PFSK-1 (cell line): ENCODE results near the gene CISH.

Experiments used
- FOXP2 ChIP-seq: optimal IDR thresholded peaks from 2 replicates; pipeline ENCODE3; 2011; ENCODE audit warnings: borderline replicate concordance, control low read depth, inconsistent platforms; ENCODE audit not compliant: insufficient read depth; ENCODE audit errors: extremely low read length, extremely low read depth
- POLR2AphosphoS5 ChIP-seq: IDR thresholded peaks from 2 replicates; pipeline ENCODE4 v1.6.1; 2012; ENCODE audit warnings: low read depth, mild to moderate bottlenecking, control low read depth, low read length, moderate library complexity
- SIN3A ChIP-seq: IDR thresholded peaks from 2 replicates; pipeline ENCODE4 v1.6.1; 2012; ENCODE audit warnings: mild to moderate bottlenecking, low read length, moderate library complexity, borderline replicate concordance; ENCODE audit not compliant: insufficient read depth
- TAF1 ChIP-seq: IDR thresholded peaks from 2 replicates; pipeline ENCODE4 v1.6.1; 2012; ENCODE audit warnings: low read length, control low read depth, borderline replicate concordance; ENCODE audit not compliant: insufficient read depth
- TF ChIP-seq, protein P1 (sequence below), 2 experiments: IDR thresholded peaks; 2 replicates each; pipeline versions ENCODE4 v1.6.1 to v1.8.0; 2011 to 2012; ENCODE audit warnings: low read depth in 2 of 2, low read length in 2 of 2, control low read depth in 1 of 2, inconsistent platforms in 1 of 2, mild to moderate bottlenecking in 1 of 2, moderate library complexity in 1 of 2; ENCODE audit not compliant: insufficient read depth in 1 of 2

Gene CISH

GRCh38 chr3:50586763-50587070 lies 24.9 kb downstream of the CISH start:
- TF ChIP-seq, protein P1, sequence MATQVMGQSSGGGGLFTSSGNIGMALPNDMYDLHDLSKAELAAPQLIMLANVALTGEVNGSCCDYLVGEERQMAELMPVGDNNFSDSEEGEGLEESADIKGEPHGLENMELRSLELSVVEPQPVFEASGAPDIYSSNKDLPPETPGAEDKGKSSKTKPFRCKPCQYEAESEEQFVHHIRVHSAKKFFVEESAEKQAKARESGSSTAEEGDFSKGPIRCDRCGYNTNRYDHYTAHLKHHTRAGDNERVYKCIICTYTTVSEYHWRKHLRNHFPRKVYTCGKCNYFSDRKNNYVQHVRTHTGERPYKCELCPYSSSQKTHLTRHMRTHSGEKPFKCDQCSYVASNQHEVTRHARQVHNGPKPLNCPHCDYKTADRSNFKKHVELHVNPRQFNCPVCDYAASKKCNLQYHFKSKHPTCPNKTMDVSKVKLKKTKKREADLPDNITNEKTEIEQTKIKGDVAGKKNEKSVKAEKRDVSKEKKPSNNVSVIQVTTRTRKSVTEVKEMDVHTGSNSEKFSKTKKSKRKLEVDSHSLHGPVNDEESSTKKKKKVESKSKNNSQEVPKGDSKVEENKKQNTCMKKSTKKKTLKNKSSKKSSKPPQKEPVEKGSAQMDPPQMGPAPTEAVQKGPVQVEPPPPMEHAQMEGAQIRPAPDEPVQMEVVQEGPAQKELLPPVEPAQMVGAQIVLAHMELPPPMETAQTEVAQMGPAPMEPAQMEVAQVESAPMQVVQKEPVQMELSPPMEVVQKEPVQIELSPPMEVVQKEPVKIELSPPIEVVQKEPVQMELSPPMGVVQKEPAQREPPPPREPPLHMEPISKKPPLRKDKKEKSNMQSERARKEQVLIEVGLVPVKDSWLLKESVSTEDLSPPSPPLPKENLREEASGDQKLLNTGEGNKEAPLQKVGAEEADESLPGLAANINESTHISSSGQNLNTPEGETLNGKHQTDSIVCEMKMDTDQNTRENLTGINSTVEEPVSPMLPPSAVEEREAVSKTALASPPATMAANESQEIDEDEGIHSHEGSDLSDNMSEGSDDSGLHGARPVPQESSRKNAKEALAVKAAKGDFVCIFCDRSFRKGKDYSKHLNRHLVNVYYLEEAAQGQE (IDR thresholded peaks at IDR 0.05; ENCODE audit: insufficient read depth in 1 of 2, low read depth in 2 of 2, low read length in 2 of 2), result no peak
- TF ChIP-seq POLR2AphosphoS5 (no peak), FOXP2 (no peak), TAF1 (no peak), SIN3A (no peak)

- TF ChIP-seq POLR2AphosphoS5 (no peak), FOXP2 (no peak), TAF1 (no peak), SIN3A (no peak)
- TF ChIP-seq, protein P1 (IDR thresholded peaks at IDR 0.05; ENCODE audit: insufficient read depth in 1 of 2, low read depth in 2 of 2, low read length in 2 of 2), result no peak
These were observed 25.4 kb downstream of the CISH start for GRCh38 chr3:50585919-50586762.

- TF ChIP-seq FOXP2, result no peak
- no peak for TF ChIP-seq TAF1
- TF ChIP-seq SIN3A, result no peak
These were observed 27.2 kb downstream of the CISH start for GRCh38 chr3:50584391-50584790.

DNA sequence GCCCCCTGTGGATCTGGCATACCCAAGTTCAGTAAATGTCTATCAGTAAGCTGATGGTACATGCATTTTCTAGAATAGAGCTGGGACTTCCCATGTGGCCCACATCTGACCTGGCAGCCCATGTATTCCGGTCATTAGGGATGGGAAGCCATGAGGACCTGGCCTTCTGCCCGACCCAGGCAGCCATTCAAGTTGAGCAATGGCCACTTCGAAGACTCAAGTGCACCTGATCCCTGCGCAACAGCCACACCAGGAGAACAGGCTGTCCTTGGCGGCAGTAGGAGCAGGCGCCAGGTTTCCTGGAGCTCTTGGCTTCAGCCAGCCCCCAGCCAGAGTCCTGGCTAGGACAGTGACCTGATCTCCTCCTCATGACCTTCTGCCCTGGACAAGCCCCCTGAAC lies 27.7 kb downstream of the CISH start:
- TF ChIP-seq SIN3A (no peak), FOXP2 (no peak), POLR2AphosphoS5 (no peak), TAF1 (no peak)
- TF ChIP-seq, protein P1 (IDR thresholded peaks at IDR 0.05; ENCODE audit: insufficient read depth in 1 of 2, low read depth in 2 of 2, low read length in 2 of 2), result no peak

DNA sequence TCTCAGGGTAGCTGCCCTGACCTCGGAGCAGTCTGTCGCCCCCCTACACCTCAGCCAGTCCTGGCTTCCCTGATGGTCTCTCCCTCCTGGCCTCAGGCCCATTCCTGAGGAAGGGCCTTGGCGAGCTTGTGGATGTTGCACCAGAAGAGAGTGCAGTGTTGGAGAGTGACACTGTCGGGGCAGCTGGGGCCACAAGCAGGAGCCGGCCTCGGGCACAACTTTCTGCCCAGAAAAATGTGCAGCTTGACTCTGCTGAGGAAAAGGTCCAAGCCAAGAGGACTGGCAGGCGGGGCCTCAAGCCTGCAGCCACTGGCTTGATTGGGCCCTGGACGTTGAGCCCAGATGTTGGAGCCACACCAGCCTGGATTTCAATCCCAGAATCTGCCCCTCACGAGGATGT lies 29.5 kb downstream of the CISH start:
- TF ChIP-seq TAF1, result no peak
- TF ChIP-seq POLR2AphosphoS5, result no peak
- TF ChIP-seq FOXP2, result no peak

DNA sequence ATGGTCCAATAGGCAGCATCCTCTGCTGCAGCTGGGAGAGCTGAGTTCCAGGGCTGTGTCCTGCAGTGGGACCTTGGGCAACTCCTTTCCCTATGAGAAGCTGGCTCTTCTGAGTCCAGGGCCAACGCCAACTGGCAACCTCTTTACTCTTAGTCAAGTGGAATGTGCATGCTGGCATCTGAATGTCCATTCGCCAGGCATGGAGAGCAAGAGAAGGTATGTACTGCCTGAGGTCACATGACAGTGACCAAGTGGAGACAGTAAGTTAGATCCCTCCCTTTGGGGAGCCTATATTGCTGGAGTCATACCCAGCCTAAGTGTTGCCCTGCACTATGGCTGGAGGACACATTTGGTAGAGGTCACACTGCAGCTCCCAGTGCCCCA lies 30.1 kb downstream of the CISH start:
- TF ChIP-seq POLR2AphosphoS5 (no peak), SIN3A (no peak), TAF1 (no peak), FOXP2 (no peak)
- TF ChIP-seq, protein P1 (IDR thresholded peaks at IDR 0.05; ENCODE audit: insufficient read depth in 1 of 2, low read depth in 2 of 2, low read length in 2 of 2), result no peak
